ENCODE data around the gene ZNF784. TPM values are rescaled to one million over a fixed set of nuclear protein-coding genes. Genes with fewer than 3 reads are reported as not detected.

The ZNF784 gene
- total and polyA plus RNA-seq, 9 of the 15 experiments (the other 6 are each of a cell fraction or from before 2014, with no cell fraction given) = 0.14 to 6.1 (median 2.1) TPM

GRCh38 chr19:55647732-55648584, 23.6 kb upstream of the ZNF784 start, which contains the start of gene CCDC106 (continued):
- no peak for TF ChIP-seq CREB3L1 (IDR thresholded peaks at IDR 0.05; ENCODE audit: borderline replicate concordance, low read depth)
- TF ChIP-seq GATAD2A (IDR thresholded peaks at IDR 0.05) = peak; percentile 92
- no peak for TF ChIP-seq ZNF133 (CRISPR knock-in tag; IDR thresholded peaks at IDR 0.05)
- no peak for TF ChIP-seq ASH1L (IDR thresholded peaks at IDR 0.05; ENCODE audit: borderline replicate concordance, low read depth, partially characterized antibody)
- TF ChIP-seq ETV5 (CRISPR knock-in tag; IDR thresholded peaks at IDR 0.05; ENCODE audit: low read depth) = no peak
- TF ChIP-seq TCF7 (IDR thresholded peaks at IDR 0.05; ENCODE audit: borderline replicate concordance) = no peak
- TF ChIP-seq ZNF212 (CRISPR knock-in tag; IDR thresholded peaks at IDR 0.05) = no peak
- no peak for TF ChIP-seq AFF1 (IDR thresholded peaks at IDR 0.05; ENCODE audit: low read depth in 1 of 2, partially characterized antibody in 2 of 2)
- TF ChIP-seq MYC (IDR thresholded peaks at IDR 0.05; ENCODE audit: low read depth, low read length) = 0 out of 2 replicates have a peak, but pooled peaks have one; percentile 23
- TF ChIP-seq MYC (CRISPR knock-in tag; IDR thresholded peaks at IDR 0.05; ENCODE audit: borderline replicate concordance, low read depth) = no peak
- TF ChIP-seq ZNF143 (CRISPR knock-in tag; IDR thresholded peaks at IDR 0.05) = no peak
- no peak for TF ChIP-seq ZNF121 (CRISPR knock-in tag; conservative IDR thresholded peaks at IDR 0.05)
- peak; percentile 27 to 83; a peak in 3 of 4 replicates for TF ChIP-seq MNT (conservative IDR thresholded peaks at IDR 0.05)
- peak in 1 of 2 experiments; percentile 45; a peak in 1 of 4 replicates for TF ChIP-seq TRIM24 (IDR thresholded peaks at IDR 0.05)
- TF ChIP-seq CGGBP1 (CRISPR knock-in tag; IDR thresholded peaks at IDR 0.05) = no peak
- TF ChIP-seq PTRF (tag; IDR thresholded peaks at IDR 0.05) = no peak
- TF ChIP-seq SMC3 (conservative IDR thresholded peaks at IDR 0.05; ENCODE audit: insufficient read depth, low read depth, low read length) = no peak
- TF ChIP-seq DLX4 (CRISPR knock-in tag; IDR thresholded peaks at IDR 0.05) = no peak

Measured in K562 (cell line).